HG02759 (cell line): Measurements from ENCODE around the gene CCR9.
A peak's percentile ranks its signal among the peaks of the same experiment; 100 is the strongest.

Source experiments
- ATAC-seq: cut with Tn5 transposase; IDR thresholded peaks from one replicate; pipeline ENCODE4 v1.9.1; 2021; ENCODE audit warnings: mild to moderate bottlenecking, moderate library complexity; ENCODE audit not compliant: unreplicated experiment

Gene CCR9

GRCh38 chr3:45907769-45908705 is 21.7 kb downstream of the CCR9 start:
- no peak for ATAC-seq

- no peak for ATAC-seq
These were observed 22.4 kb downstream of the CCR9 start for GRCh38 chr3:45908761-45909160.

- ATAC-seq, result peak; percentile 42
These were observed 23.2 kb downstream of the CCR9 start for GRCh38 chr3:45909542-45909941.

GRCh38 chr3:45910892-45911291 is 24.5 kb downstream of the CCR9 start:
- no peak for ATAC-seq

- no peak for ATAC-seq
These were observed 25.3 kb downstream of the CCR9 start for GRCh38 chr3:45911511-45912226.

GRCh38 chr3:45912435-45912834 is 26.1 kb downstream of the CCR9 start:
- no peak for ATAC-seq

- no peak for ATAC-seq
These were observed 28.2 kb downstream of the CCR9 start for GRCh38 chr3:45914362-45915058.

GRCh38 chr3:45915059-45915439 is 28.7 kb downstream of the CCR9 start:
- ATAC-seq, result no peak

- ATAC-seq, result peak; percentile 92
These were observed 29.3 kb downstream of the CCR9 start for GRCh38 chr3:45915518-45916231.

GRCh38 chr3:45917146-45917898 is 31.0 kb downstream of the CCR9 start:
- no peak for ATAC-seq

GRCh38 chr3:45921158-45922038 is 35.1 kb downstream of the CCR9 start:
- no peak for ATAC-seq

GRCh38 chr3:45922039-45922326 is 35.6 kb downstream of the CCR9 start:
- ATAC-seq, result no peak

GRCh38 chr3:45922950-45923590 is 36.7 kb downstream of the CCR9 start:
- no peak for ATAC-seq

- no peak for ATAC-seq
These were observed 37.4 kb downstream of the CCR9 start for GRCh38 chr3:45923755-45924154.

GRCh38 chr3:45927881-45928280 is 41.5 kb downstream of the CCR9 start:
- ATAC-seq, result no peak

- no peak for ATAC-seq
These were observed 42.8 kb downstream of the CCR9 start for GRCh38 chr3:45929042-45929679.

GRCh38 chr3:45931496-45931895 is 45.2 kb downstream of the CCR9 start:
- ATAC-seq, result no peak

- no peak for ATAC-seq
These were observed 45.8 kb downstream of the CCR9 start for GRCh38 chr3:45932112-45932511.
